ENCODE results near the gene ZNF554.

DNA sequence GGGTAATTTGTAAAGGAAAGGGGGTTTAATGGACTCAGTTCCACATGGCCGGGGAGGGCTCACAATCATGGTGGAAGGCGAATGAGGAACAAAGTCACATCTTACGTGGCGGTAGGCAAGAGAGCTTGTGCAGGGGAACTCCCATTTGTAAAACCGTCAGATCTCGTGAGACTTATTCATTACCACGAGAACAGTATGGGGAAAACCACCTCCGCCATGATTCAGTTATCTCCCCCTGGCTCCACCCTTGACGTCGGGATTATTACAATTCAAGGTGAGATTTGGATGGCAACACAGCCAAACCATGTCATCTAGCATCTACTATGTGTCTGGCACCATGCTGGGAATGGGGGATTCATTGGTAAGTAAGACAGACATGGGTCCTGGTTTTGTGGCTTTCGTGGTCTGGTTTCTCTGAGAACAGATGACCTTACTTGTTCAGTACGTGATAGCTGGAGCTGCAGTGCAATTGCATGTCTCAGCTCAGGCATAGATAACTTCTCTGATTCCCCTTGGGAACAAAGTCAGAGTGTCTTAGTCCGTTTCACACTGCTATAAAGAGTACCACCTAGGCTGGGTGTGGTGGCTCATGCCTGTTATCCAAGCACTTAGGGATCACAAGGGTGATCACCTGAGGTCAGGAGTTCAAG lies 8.3 kb downstream of the ZNF554 start:
- TF ChIP-seq SUZ12 (IDR thresholded peaks at IDR 0.05; ENCODE audit: extremely low read depth, insufficient read depth, insufficient read length) (no peak), ZNF274 (IDR thresholded peaks at IDR 0.05; ENCODE audit: low read depth, low read length) (no peak), YY1 (IDR thresholded peaks at IDR 0.05; ENCODE audit: insufficient read depth, insufficient read length) (no peak)

Data from NT2/D1 (cell line).